Bronchial epithelial cell (primary cell): ENCODE data around the gene CALM3. TPM values are rescaled to one million over a fixed set of nuclear protein-coding genes. Genes with fewer than 3 reads are reported as not detected.
A peak's percentile ranks its signal among the peaks of the same experiment; 100 is the strongest.

Experiments used
- DNase-seq: peaks from one replicate; pipeline ENCODE4 v3.0.0-alpha.2; 2010; ENCODE audit warnings: low read depth
- FAIRE-seq: peaks from 2 replicates; lab custom pipeline; 2011; peaks lifted over from hg19 to GRCh38; lab: Jason Lieb, UNC
- H3K27me3 ChIP-seq: 2 replicates; pipeline ENCODE4 v1.5.1; 2011; ENCODE audit warnings: low read length; ENCODE audit not compliant: control insufficient read depth, insufficient read depth
- H3K36me3 ChIP-seq: 2 replicates; pipeline ENCODE4 v1.5.1; 2011; ENCODE audit warnings: low read length; ENCODE audit not compliant: control insufficient read depth, insufficient read depth
- H3K4me3 ChIP-seq: 2 replicates; pipeline ENCODE4 v1.5.1; 2011; ENCODE audit warnings: mild to moderate bottlenecking, low read depth, low read length, control low read depth
- CTCF ChIP-seq: IDR thresholded peaks from 2 replicates; pipeline ENCODE4 v1.5.1; 2011; ENCODE audit warnings: mild to moderate bottlenecking, moderate library complexity, low read length, control low read depth, inconsistent platforms; ENCODE audit not compliant: insufficient read depth, severe bottlenecking
- total RNA-seq: library from RNA; depleted of rRNA; stranded (reverse); fragments of >200 nt; gene quantifications from 2 replicates; pipeline ENCODE4 v1.2.1, GENCODE V29; 2014

The CALM3 gene
- total RNA-seq, 1 donor from 2014 or later, result 79.8 TPM

GRCh38 chr19:46606019-46606418 is 4.9 kb downstream of the CALM3 start:
- Histone ChIP-seq H3K36me3 (peaks cover 40% of the 10 kb centered on the region), H3K4me3 (no peak overlapping the region), H3K27me3 (no peaks in the 10 kb centered on the region)
- no peak for DNase-seq
- TF ChIP-seq CTCF, result no peak
- FAIRE-seq, result no peak

GRCh38 chr19:46606681-46607447 is 5.7 kb downstream of the CALM3 start:
- DNase-seq (no peak), FAIRE-seq (no peak)
- no peaks in the 10 kb centered on the region for H3K27me3 ChIP-seq
- H3K4me3 ChIP-seq, result no peak overlapping the region
- peaks cover 40% of the 10 kb centered on the region for H3K36me3 ChIP-seq
- TF ChIP-seq CTCF, result no peak

- no peak for DNase-seq
- TF ChIP-seq CTCF, result no peak
- H3K36me3 ChIP-seq, result peaks cover 40% of the 10 kb centered on the region
Measured at GRCh38 chr19:46607448-46607841, 6.3 kb downstream of the CALM3 start.

GRCh38 chr19:46608178-46608577 is 7.0 kb downstream of the CALM3 start:
- DNase-seq (no peak), FAIRE-seq (no peak)
- H3K27me3 ChIP-seq, result no peaks in the 10 kb centered on the region
- H3K36me3 ChIP-seq, result peaks cover 40% of the 10 kb centered on the region
- no peak overlapping the region for H3K4me3 ChIP-seq
- no peak for TF ChIP-seq CTCF

More at GRCh38 chr19:46607448-46607841, 6.3 kb downstream of the CALM3 start:
- FAIRE-seq, result no peak
- no peaks in the 10 kb centered on the region for H3K27me3 ChIP-seq
- no peak overlapping the region for H3K4me3 ChIP-seq

- H3K4me3 ChIP-seq, result no peak overlapping the region
- no peak for TF ChIP-seq CTCF
- DNase-seq, result no peak
- FAIRE-seq, result peak; percentile 47
- H3K27me3 ChIP-seq, result no peaks in the 10 kb centered on the region
- peaks cover 40% of the 10 kb centered on the region for H3K36me3 ChIP-seq
Measured at GRCh38 chr19:46608581-46609345, 7.6 kb downstream of the CALM3 start.
